ENCODE results near the gene PCBP3. TPM values are rescaled to one million over a fixed set of nuclear protein-coding genes. Genes with fewer than 3 reads are reported as not detected.

PCBP3 gene
- total RNA-seq, 1 experiment from 2014 or later: 1.4 TPM

DNA sequence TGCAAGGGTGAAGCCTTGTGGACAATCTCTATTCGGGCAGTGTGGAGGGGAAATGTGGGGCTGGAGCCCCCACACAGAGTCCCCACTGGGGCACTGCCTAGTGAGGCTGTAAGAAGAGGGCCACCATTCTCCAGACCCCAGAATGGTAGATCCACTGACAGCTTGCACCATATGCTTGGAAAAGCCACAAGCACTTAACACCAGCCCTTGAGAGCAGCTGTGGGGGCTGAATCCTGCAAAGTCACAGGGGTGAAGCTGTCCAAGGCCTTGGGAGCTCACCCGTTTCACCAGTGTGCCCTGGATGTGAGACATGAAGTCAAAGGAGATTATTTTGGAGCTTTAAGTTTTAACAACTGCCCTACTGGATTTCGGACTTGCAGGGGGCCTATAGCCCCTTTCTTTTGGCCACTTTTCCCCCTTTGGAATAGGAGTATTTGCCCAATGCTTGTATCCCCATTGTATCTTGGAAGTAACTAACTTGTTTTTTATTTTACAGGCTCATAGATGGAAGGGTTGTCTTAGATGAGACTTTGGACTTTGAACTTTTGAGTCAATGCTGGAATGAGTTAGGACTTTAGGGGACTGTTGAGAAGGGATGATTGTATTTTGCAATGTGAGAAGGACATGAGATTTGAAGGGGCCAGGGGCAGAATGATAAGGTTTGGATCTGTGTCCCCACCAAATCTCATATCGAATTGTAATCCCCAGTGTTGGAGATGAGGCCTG lies 321.7 kb downstream of the PCBP3 start:
- intact Hi-C loops (cut with micrococcal nuclease; ENCODE audit: unreplicated experiment): no loop called here
- Mint-ChIP-seq H3K4me3 (ENCODE audit: low read depth, unreplicated experiment) (no peak overlapping the region), H3K27me3 (ENCODE audit: unreplicated experiment) (peaks cover 52% of the 10 kb centered on the region), H3K36me3 (ENCODE audit: insufficient read depth, unreplicated experiment) (no peaks in the 10 kb centered on the region), H3K27ac (ENCODE audit: unreplicated experiment) (no peak overlapping the region), H3K4me1 (ENCODE audit: low read depth, unreplicated experiment) (no peaks in the 10 kb centered on the region), H3K9me3 (ENCODE audit: low read depth, unreplicated experiment) (no peaks in the 10 kb centered on the region)
- TF ChIP-seq, protein P1, sequence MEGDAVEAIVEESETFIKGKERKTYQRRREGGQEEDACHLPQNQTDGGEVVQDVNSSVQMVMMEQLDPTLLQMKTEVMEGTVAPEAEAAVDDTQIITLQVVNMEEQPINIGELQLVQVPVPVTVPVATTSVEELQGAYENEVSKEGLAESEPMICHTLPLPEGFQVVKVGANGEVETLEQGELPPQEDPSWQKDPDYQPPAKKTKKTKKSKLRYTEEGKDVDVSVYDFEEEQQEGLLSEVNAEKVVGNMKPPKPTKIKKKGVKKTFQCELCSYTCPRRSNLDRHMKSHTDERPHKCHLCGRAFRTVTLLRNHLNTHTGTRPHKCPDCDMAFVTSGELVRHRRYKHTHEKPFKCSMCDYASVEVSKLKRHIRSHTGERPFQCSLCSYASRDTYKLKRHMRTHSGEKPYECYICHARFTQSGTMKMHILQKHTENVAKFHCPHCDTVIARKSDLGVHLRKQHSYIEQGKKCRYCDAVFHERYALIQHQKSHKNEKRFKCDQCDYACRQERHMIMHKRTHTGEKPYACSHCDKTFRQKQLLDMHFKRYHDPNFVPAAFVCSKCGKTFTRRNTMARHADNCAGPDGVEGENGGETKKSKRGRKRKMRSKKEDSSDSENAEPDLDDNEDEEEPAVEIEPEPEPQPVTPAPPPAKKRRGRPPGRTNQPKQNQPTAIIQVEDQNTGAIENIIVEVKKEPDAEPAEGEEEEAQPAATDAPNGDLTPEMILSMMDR (IDR thresholded peaks at IDR 0.05; ENCODE audit: unreplicated experiment): no peak
- CTCF ChIA-PET: no interaction called here
- BruUV-seq (replicated peaks): no TSS peak
- no peak for DNase-seq

DNA sequence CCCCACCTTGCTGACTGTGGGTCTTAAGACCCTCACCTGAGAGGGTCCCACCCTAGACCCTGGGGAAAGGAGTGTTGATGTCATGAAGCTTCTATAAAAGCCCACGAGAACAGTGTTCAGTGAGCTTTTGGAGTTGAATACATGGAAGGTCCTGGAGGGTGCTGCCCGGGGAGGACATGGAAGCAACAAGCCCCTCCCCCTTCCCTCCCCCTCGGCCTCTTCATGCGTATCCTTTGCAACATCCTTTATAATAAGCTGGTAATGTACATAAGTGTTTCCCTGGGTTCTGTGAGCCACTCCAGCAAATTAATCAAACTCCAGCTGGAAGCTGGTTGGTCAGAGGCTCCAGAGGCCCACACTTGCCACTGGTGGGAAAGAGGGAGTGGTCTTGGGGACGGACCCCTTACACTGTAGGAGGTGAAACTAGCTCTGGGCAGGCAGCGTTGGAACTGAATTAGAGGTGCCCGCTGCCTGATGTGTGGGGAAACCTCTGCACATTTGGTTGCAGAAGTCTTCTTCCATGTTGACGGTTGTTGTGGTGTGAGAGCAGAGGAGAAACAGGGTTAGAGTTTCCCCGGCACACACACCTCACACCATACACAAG lies 323.4 kb downstream of the PCBP3 start:
- no peaks in the 10 kb centered on the region for H3K4me1 Mint-ChIP-seq (ENCODE audit: low read depth, unreplicated experiment)
- no TSS peak for BruUV-seq (replicated peaks)
- TF ChIP-seq, protein P1 (IDR thresholded peaks at IDR 0.05; ENCODE audit: unreplicated experiment): no peak
- no peak for DNase-seq
- H3K4me3 Mint-ChIP-seq (ENCODE audit: low read depth, unreplicated experiment): no peak overlapping the region
- no peak overlapping the region for H3K27ac Mint-ChIP-seq (ENCODE audit: unreplicated experiment)
- H3K36me3 Mint-ChIP-seq (ENCODE audit: insufficient read depth, unreplicated experiment): no peaks in the 10 kb centered on the region
- peaks cover 36% of the 10 kb centered on the region for H3K27me3 Mint-ChIP-seq (ENCODE audit: unreplicated experiment)
- intact Hi-C loops (cut with micrococcal nuclease; ENCODE audit: unreplicated experiment): no loop called here
- CTCF ChIA-PET: interaction anchor here (0.7 kb wide), 2 partner anchors 12 to 174 kb away, joined by 3 to 4 read pairs; no protein-coding TSS in a partner anchor
- H3K9me3 Mint-ChIP-seq (ENCODE audit: low read depth, unreplicated experiment): no peaks in the 10 kb centered on the region

DNA sequence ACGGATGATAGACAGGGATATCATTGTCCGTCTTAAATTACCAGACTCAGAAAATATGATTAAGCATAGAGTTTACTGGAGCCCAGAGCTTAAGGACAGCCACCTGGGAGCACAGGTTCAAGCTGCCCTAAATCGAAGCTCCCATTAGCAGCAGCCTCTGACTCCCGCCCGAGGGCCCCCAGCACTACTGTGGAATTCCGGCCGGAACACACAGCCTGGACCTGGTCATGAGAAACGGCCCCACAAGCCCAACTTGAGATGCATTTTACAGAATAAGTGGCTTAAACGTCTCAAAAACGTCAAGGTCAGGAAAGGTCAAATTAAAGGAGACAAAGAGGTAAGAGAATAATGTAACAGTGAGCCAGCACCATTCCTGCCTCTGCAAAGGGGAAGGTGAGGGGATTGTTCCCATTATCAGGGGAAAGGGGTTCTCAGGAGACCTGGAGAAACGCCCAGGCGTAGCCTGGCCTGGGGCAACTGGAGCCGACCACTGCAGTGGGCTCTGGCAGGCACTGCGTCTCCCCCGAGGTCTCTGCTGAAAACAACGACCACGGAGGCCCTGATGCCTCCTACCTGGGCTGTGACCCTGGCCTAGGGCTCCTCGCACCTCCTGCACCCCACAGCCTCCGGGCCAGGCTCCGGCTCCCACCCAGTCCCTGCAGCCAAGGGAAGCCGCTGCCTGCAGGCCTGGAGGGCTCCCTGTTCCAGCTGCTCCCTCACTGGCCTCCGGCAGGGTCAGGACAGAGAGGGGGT lies 326.6 kb downstream of the PCBP3 start:
- Mint-ChIP-seq H3K27ac (ENCODE audit: unreplicated experiment) (no peak overlapping the region), H3K27me3 (ENCODE audit: unreplicated experiment) (peaks cover 6% of the 10 kb centered on the region), H3K4me3 (ENCODE audit: low read depth, unreplicated experiment) (no peak overlapping the region), H3K9me3 (ENCODE audit: low read depth, unreplicated experiment) (no peaks in the 10 kb centered on the region), H3K36me3 (ENCODE audit: insufficient read depth, unreplicated experiment) (peaks cover 13% of the 10 kb centered on the region), H3K4me1 (ENCODE audit: low read depth, unreplicated experiment) (peaks cover 2% of the 10 kb centered on the region)
- BruUV-seq (replicated peaks): no TSS peak
- no peak for DNase-seq
- TF ChIP-seq, protein P1 (IDR thresholded peaks at IDR 0.05; ENCODE audit: unreplicated experiment): no peak
- intact Hi-C loops (cut with micrococcal nuclease; ENCODE audit: unreplicated experiment): loop anchor here (5.0 to 10.0 kb wide), 3 partner anchors 105 to 177 kb away; no protein-coding TSS in a partner anchor
- CTCF ChIA-PET: no interaction called here

DNA sequence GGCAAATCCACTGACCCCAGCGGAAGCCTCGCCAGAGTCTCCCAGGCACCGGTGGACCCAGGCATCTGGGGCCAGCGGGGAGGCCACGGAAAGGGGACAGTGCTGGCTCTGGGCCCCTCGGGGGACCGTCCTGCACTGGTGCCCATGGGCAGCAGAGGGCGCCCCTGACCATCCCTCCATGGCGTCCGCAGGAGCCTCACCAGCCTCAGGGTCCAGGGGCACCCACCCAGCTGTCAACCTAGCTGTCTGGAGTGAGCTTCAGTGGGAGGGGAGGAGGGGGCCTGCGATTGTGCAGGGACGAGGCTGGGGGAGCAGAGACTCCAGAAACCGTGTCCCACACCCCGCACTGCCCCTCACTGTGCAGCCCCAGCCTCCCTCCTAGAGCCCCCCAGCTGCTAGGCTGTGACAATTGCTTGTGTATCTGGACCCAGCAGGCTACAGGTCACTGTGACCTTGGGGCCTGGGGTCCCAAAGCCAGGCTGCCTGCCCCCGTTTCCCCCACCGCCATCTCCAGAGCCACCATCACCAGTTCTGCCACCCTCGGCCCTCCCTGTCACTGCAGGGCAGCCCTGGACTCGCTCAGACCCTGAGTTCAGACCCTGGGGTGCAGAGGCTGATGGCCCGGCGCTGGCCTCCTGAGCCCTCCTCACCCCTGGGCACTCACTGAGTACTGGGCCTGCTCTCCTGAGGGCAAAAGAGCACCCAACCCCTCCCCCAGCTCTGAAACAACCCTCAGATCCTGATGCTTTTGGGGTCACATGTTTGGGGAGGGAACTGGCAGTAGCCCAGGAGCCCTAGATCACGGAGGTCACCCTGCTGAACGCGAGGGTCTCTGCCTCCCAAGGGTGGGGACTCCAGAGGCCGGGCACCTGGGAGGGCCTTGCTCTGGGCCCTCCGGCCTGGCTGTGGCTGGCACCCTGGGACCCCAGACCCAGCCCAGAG lies 327.4 kb downstream of the PCBP3 start:
- CTCF ChIA-PET: interaction anchor here (3.1 kb wide), 1 partner anchor 172 kb away, joined by 20 read pairs; no protein-coding TSS in a partner anchor
- no peak overlapping the region for H3K4me3 Mint-ChIP-seq (ENCODE audit: low read depth, unreplicated experiment)
- peak; percentile 68 for DNase-seq
- no peaks in the 10 kb centered on the region for H3K27me3 Mint-ChIP-seq (ENCODE audit: unreplicated experiment)
- intact Hi-C loops (cut with micrococcal nuclease; ENCODE audit: unreplicated experiment): loop anchor here (5.0 to 10.0 kb wide), 3 partner anchors 104 to 176 kb away; no protein-coding TSS in a partner anchor
- H3K9me3 Mint-ChIP-seq (ENCODE audit: low read depth, unreplicated experiment): no peaks in the 10 kb centered on the region
- TF ChIP-seq, protein P1 (IDR thresholded peaks at IDR 0.05; ENCODE audit: unreplicated experiment): peak; percentile 75
- no peak overlapping the region for H3K27ac Mint-ChIP-seq (ENCODE audit: unreplicated experiment)
- peaks cover 13% of the 10 kb centered on the region for H3K36me3 Mint-ChIP-seq (ENCODE audit: insufficient read depth, unreplicated experiment)
- H3K4me1 Mint-ChIP-seq (ENCODE audit: low read depth, unreplicated experiment): peaks cover 11% of the 10 kb centered on the region
- BruUV-seq (replicated peaks): no TSS peak
